ENCODE data around the gene ARMC9.

ARMC9 gene

GRCh38 chr2:231318954-231319353 is 120.5 kb downstream of the ARMC9 start:
- DNase-seq, result no peak

- no peak for DNase-seq
These were observed 121.4 kb downstream of the ARMC9 start for GRCh38 chr2:231319867-231320266.

- DNase-seq, result no peak
These were observed 122.6 kb downstream of the ARMC9 start for GRCh38 chr2:231321021-231321420.

GRCh38 chr2:231321556-231322334 is 123.3 kb downstream of the ARMC9 start:
- no peak for DNase-seq

GRCh38 chr2:231323316-231323715 is 124.9 kb downstream of the ARMC9 start:
- DNase-seq, result no peak

GRCh38 chr2:231325826-231326225 is 127.4 kb downstream of the ARMC9 start:
- DNase-seq, result no peak

GRCh38 chr2:231326404-231326803 is 128.0 kb downstream of the ARMC9 start:
- no peak for DNase-seq

- no peak for DNase-seq
These were observed 131.9 kb downstream of the ARMC9 start for GRCh38 chr2:231330311-231330710.

- DNase-seq, result no peak
These were observed 133.1 kb downstream of the ARMC9 start for GRCh38 chr2:231331533-231331932.

GRCh38 chr2:231332388-231332787 is 134.0 kb downstream of the ARMC9 start:
- no peak for DNase-seq

- no peak for DNase-seq
These were observed 134.6 kb downstream of the ARMC9 start for GRCh38 chr2:231332872-231333500.

GRCh38 chr2:231334179-231334930 is 135.9 kb downstream of the ARMC9 start:
- DNase-seq, result no peak

- no peak for DNase-seq
These were observed 136.6 kb downstream of the ARMC9 start for GRCh38 chr2:231334981-231335380.

GRCh38 chr2:231335591-231335990 is 137.2 kb downstream of the ARMC9 start:
- DNase-seq, result no peak

- DNase-seq, result no peak
These were observed 137.8 kb downstream of the ARMC9 start for GRCh38 chr2:231336236-231336635.

- no peak for DNase-seq
These were observed 138.3 kb downstream of the ARMC9 start for GRCh38 chr2:231336700-231337099.

GRCh38 chr2:231337807-231338759 is 139.7 kb downstream of the ARMC9 start:
- no peak for DNase-seq

GRCh38 chr2:231339316-231339715 is 140.9 kb downstream of the ARMC9 start:
- DNase-seq, result no peak

GRCh38 chr2:231341100-231341499 is 142.7 kb downstream of the ARMC9 start:
- DNase-seq, result no peak

- DNase-seq, result no peak
These were observed 143.8 kb downstream of the ARMC9 start for GRCh38 chr2:231342061-231342711.

- DNase-seq, result no peak
These were observed 144.7 kb downstream of the ARMC9 start for GRCh38 chr2:231343006-231343710.

All from DMS79 treated with DMSO at 0.1 percent for 48 hours (cell line).